ENCODE data around the gene PNPLA7.
A peak's percentile ranks its signal among the peaks of the same experiment; 100 is the strongest.
"Not testable (repeated sequence)": the region's sequence is repeated elsewhere in the genome, so short reads cannot be mapped to it uniquely, and the experiment has no call there.

PNPLA7 gene

DNA sequence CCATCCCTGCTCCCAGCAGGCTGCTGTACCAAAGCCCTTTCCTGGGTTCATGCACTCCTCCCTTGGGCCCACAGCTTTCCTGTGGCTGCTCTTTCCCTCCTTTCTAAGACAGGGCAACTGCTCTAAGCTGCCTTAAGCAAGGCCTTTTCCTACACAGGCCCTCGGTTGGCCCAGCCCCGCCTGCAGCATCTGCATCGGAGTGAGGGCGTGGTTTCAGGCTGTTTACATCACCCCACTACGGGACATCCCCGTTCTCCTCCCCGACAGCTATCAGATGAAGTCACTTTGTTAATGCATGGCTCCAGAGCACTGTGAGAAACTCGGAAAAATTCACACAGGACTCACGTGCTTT lies 25.1 kb upstream of the PNPLA7 start:
- DNase-seq (ENCODE audit: low spot score): no peak

DNA sequence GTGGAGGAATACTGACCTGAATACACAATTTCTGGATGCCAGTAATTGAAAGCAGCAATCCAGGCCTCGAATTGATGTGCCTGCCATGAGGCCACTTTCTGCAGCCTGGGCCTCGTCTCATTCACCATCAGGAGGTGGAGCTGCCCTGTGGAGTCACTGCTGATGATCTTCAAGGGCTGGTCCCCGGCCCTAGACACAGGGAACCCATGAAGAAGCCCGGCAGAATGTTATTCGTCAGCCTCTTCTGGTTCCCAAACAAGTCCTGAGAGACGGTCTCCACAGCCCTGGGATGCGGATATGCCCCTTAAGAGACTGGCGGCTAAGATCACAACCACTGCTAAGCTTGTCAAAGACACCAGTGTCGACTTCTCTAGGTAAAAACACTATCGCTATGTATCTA lies 24.0 kb upstream of the PNPLA7 start:
- DNase-seq (ENCODE audit: low spot score): no peak

DNA sequence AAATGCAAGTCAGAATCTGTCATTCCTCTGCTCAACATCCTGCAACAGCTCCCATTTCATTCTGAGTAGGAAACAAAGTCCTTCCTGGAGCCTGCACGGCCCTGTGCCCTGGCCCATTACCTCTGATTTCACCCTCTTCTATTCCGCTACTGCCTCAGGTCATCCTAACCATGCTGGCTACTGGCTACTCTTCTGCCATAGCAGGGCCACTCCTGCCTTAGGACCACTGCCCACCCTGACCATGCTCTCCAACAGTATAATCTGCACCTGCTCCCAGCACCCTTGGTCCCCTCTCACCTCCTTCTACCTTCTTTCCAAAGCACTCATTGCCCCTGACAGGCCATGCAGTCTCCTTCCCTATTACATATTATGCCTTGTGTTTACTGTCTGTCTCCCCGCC lies 20.4 kb upstream of the PNPLA7 start:
- no peak for DNase-seq (ENCODE audit: low spot score)

DNA sequence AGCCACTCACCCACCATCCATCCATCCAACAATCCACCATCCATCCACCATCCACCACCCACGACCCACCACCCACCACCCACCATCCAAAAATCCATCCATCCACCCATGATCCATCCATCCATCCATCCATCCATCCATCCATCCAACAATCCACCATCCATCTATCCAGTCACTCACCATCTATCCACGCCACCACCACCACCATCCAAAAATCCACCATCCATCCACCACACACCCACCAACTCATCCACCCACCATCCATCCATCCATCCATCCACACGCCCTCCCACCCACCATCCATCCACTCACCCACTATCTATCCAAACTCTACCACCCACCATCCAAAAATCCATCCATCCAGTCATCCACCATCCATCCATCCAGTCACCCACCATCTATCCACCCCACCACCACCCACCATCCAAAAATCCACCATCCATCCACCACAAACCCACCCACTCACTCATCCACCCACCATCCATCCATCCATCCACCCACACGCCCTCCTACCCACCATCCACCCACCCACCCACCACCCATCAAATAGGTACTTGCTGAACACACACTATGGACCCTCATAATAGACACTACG lies 19.5 kb upstream of the PNPLA7 start:
- DNase-seq (ENCODE audit: low spot score): no peak

GRCh38 chr9:137568445-137568844 lies 18.2 kb upstream of the PNPLA7 start:
- not testable (repeated sequence) for DNase-seq (ENCODE audit: low spot score)

DNA sequence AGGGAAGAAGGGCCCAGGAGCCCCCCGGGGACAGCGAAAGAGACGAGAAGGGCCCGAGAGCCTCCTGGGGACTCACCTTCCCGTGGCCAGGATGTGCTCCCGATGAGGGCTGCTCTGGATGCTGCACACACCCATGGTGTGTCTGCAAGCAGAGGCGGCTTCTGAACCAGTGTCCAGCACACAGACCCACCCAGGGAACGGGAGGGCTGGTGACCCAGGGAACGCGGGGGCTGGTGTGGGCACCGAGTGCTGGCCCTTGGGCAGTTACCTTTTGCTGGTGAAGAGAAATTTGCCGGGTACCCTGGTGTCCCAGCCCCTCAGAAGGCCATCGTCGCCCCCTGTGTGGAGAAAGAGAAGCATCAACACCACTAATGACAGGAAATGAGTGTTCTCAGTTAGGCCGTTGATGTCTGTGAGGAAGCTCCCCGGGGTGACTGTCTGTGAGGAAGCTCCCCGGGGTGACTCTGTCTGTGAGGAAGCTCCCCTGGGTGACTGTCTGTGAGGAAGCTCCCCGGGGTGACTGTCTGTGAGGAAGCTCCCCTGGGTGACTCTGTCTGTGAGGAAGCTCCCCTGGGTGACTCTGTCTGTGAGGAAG lies 14.7 kb upstream of the PNPLA7 start:
- no peak for DNase-seq (ENCODE audit: low spot score)

GRCh38 chr9:137564134-137564533 lies 13.9 kb upstream of the PNPLA7 start:
- DNase-seq (ENCODE audit: low spot score): no peak

GRCh38 chr9:137558127-137558526 lies 7.9 kb upstream of the PNPLA7 start:
- DNase-seq (ENCODE audit: low spot score): no peak

DNA sequence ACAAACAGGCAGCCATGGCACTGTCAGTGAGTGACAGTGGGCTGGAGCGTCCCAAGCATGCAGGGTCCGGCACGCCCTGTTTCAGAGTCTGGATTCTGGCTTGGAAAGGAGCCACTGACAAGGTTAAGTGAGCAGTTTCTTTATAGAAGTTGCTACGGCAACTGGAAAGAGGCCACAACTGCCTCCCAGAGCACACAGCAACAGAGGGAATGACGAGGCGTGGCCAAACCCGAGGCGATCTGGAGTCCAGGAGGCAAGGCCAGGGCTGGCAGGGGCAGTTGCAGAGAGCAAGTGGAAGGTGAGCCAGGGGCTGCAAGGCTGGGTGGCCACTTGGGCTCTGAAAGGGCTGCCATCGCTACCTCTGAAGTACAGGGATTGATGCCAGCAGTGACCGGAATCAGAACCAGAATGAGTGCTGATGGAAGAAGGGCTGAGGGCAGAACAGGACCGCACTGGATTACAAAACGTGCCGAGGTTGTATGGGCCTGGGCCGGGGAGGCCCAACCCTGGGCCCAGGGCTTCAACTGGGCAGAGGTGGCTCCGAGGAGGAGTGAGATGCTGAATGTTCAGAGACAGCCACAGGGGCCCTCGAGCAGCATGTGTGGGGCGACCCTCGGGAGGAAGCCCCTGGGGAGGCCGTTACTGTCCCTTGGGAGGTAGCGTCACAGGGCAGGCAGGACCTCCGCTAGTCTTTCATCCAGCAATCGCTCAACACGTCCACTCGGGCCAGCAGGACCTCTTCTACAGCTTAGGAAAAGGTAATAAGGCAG lies 6.1 kb upstream of the PNPLA7 start:
- no peak for DNase-seq (ENCODE audit: low spot score)

DNA sequence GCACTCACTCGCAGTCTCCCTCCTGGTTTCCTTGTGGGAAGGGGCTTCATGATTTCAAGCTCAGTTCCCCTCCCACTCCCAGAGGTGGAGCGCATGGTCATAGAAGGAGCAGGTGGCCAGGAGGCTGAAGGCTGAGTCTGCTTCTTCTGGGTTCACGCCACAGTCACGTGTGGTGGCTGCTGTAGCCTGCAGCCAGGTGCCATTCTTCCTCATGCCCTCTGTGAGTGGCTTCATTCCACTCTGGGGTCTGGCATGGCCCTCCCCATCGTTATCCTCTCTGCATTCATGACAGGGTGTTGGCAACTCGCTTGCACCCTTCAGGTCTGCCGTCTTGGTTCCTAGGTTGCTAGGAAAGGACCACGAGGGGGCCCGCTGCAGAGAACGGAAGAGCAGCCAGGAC lies 5.0 kb upstream of the PNPLA7 start:
- DNase-seq (ENCODE audit: low spot score): no peak

DNA sequence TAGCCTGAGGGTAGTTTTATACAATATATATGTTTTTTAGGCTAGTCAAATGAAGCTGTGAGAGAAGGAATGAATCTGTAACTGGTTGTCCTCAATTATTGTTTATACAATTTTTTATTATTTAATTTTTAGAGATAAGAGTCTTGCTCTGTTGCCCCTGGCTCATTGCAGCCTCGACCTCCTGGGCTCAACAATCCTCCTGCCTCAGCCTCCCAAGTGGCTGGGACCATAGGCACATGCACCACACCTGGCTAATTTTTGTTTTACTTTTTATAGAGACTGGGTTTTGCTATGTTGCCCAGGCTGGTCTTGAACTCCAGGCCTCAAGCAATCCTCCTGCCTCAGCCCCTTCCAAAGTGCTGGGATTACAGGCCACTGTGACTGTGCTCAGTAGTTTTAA lies 4.1 kb upstream of the PNPLA7 start:
- DNase-seq (ENCODE audit: low spot score): no peak

DNA sequence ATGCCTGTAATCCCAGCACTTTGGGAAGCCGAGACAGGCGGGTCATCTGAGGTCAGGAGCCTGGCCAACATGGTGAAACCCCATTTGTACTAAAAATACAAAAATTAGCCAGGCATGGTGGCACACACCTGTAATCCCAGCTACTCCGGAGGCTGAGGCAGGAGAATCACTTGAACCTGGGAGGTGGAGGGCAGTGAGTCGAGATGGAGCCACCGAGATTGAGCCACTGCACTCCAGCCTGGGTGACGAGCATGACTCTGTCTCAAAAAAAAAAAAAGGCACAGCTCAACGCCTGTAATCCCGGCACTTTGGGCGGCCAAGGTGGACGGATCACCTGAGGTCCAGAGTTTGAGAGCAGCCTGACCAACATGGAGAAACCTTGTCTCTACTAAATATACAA lies 3.5 kb upstream of the PNPLA7 start:
- DNase-seq (ENCODE audit: low spot score): not testable (repeated sequence)

DNA sequence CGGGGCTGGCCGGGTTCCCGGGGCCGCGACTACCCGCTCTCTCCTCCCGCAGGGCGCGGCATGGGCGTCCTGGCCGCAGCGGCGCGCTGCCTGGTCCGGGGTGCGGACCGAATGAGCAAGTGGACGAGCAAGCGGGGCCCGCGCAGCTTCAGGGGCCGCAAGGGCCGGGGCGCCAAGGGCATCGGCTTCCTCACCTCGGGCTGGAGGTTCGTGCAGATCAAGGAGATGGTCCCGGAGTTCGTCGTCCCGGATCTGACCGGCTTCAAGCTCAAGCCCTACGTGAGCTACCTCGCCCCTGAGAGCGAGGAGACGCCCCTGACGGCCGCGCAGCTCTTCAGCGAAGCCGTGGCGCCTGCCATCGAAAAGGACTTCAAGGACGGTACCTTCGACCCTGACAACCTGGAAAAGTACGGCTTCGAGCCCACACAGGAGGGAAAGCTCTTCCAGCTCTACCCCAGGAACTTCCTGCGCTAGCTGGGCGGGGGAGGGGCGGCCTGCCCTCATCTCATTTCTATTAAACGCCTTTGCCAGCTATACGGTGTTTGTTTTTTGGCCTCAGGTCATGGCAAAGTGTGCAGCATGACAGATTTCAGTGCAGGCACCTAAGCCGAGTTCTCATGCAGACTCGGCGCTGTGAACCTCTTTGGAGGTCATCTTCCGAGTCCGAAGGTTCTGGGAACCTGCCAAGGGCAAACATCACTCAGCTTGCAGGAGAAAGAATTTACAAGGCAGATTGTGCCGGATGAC lies 2.0 kb upstream of the PNPLA7 start:
- no peak for DNase-seq (ENCODE audit: low spot score)

GRCh38 chr9:137551264-137552021 lies 1.2 kb upstream of the PNPLA7 start, which contains the start of gene MRPL41:
Gene MRPL41, plus strand, starts transcription at chr9:137551879. Its CDS starts 203 bp downstream, at chr9:137552082.
- peak; percentile 98 for DNase-seq (ENCODE audit: low spot score)

GRCh38 chr9:137550958-137551263 lies 709 bp upstream of the PNPLA7 start:
- DNase-seq (ENCODE audit: low spot score): not testable (repeated sequence)

- DNase-seq (ENCODE audit: low spot score): no peak
Measured at GRCh38 chr9:137547687-137548543, 2.3 kb downstream of the PNPLA7 start.

DNA sequence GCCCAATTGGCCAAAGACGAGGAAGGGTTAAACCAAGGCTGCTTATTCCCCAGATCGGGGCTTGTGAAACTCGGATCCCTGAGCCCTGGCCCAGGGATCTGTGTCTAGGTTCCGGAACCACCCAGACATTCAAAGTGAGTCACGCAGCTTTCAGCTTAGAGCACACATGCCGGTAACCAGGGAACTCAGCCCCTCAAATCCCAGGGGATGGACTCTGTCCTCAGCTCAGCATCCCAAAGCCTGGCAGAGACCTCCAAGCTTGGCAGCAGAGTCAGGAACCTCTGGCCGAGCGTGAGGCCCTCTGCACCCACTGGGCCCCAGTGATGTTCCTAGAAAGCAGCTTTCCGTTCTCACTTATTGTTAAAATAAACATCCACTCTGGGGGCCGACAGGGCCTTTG lies 5.1 kb downstream of the PNPLA7 start:
- DNase-seq (ENCODE audit: low spot score): peak; percentile 51

GRCh38 chr9:137544176-137544760 lies 5.9 kb downstream of the PNPLA7 start:
- peak; percentile 37 for DNase-seq (ENCODE audit: low spot score)

GRCh38 chr9:137543237-137543963 lies 6.8 kb downstream of the PNPLA7 start:
- no peak for DNase-seq (ENCODE audit: low spot score)

- no peak for DNase-seq (ENCODE audit: low spot score)
Measured at GRCh38 chr9:137542486-137542885, 7.7 kb downstream of the PNPLA7 start.

Data from AG08395 (cell line).